GM04504 (cell line): ENCODE results near the gene GPR152.

Source experiments
- DNase-seq: peaks from one replicate; pipeline ENCODE4 v3.0.0-alpha.2; 2012; ENCODE audit warnings: low read depth

GPR152 gene

DNA sequence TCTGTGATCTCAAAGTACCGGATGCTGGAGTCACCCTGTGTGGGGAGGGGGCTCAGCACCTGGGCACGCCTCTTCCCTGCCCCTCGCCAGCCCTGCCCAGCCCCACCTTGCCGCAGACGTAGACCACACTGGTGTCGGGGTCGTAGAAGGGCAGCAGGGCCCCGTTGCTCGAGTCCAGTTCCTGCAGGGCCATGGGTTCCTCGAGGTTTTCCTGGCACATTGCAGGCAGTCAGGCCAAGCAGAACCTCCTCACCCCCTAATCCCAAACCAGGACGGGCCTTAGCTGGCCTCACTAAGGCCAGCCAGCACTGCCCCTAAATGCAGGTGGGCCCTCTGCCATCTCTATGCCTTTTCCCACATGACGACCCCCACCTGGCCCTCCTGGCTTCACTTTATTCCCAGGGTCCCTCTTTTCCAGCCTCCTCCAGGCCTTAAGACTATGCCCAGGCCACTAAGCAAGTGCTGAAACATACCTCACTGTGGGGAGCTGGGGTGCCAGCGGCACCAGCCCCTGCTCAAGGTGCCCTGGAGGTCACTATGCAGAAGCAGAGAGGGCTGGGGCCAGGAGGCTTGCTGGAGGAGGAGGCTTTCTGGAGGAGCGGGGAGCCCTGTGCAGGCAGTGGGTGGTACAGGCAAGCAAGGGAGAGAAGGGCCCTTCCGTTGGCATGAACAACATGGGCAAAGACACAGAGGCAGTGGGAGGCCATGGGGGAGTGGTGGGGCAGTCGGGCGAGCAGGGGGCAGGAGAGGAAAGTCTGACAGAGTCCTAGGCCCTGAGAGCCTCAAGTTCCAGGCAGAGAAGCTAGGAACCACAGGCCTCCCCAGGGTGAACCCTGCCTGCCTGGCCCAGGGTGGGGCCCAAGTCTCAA is 12.1 kb downstream of the GPR152 start:
- no peak for DNase-seq

- DNase-seq: no peak
Observed at GRCh38 chr11:67439321-67440228, 13.0 kb downstream of the GPR152 start.

DNA sequence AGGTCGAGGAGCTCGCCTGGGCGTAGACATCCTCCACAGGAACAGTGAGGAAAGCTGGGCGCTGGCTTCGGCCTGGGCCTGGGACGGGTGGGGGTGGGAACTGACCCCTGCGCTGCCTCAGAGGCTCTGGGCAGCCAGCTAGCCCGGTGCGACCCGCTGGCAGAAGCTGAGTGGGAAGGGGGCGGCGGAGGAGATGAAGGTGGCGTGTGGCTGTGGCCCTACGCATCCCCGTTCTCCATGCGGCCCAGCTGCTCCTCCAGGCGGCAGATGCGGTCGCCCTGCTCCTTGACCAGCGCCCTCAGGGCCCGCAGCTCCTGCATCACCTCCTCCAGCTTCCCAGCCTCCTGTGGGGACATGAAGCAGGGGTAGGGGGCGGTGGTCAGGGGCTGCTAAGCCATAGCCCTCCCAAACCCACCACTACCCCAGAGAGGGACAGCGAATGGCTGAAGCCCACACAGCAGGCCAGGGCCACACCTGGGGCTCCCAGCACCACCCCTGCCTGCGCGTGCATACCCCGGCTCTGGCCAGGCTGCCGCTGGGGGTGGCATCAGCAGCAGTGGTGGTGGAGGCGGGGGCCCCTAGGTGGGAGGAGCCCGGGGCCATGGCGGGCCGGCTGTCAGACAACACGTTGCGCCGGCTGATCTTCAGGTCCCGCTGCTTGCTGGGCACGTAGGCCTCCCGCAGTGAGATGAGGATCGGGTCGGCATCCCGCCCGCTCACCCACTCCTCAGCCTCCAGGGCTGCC is 14.2 kb downstream of the GPR152 start:
- DNase-seq: no peak

DNA sequence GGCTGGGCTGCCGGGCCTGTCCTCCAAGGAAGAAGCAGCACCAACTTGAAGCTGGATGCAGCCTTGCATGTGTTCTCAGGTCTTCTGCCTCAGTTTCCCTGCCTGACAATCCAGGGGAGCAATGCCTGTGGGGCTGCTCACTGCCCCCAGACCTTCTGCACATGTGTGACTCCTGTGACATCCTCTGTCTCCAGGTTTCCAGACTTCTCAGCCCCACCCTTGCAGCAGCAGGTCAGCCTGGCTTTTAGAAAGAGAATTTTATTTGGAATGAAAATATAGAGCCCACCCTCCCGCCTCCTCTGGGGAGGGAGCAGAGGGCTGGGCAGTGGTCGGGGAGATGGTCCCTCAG is 14.7 kb downstream of the GPR152 start:
- no peak for DNase-seq

DNA sequence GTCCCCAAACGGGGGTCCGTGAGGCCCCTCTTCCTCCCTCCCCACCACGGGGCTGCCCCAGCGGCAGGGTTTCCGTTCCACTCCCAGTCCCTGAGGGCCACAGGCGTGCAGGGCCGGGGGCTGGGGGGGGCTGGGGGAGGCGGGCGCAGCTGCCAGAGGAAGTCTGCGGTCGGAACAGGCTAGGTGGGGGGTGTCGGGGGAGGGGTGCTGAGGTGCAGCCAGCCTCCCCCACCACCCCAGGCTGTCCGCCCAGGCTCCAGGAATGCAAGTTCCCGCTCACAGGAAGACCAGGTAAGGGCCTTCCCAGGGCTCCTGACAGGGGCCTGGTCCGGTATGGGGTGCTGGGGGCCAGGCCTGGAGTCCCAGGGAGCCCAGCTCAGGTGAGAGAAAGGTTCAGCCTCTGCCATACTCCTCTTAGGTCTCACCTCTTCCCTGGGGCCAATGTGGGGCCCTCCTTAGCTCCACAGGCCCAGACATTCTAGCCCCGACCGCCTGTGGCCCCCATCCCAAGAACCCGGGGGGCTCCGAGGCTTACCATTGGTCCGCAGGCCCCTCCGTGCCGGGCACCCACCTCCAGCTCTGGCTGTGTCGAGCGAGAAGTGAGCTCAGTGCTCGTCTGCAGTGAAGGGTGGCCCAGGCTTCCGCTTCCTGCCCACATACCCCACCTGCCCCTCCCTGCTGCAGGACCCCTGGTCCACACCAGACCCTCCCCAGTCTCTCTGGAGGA is 15.3 kb downstream of the GPR152 start, which contains the start of gene PTPRCAP:
PTPRCAP (minus strand) TSS at position 601 of the 727 bp plus-strand sequence; CDS start at position 538, 63 bp downstream.
- no peak for DNase-seq

- DNase-seq: no peak
Observed at GRCh38 chr11:67436459-67437081, 16.0 kb downstream of the GPR152 start.

DNA sequence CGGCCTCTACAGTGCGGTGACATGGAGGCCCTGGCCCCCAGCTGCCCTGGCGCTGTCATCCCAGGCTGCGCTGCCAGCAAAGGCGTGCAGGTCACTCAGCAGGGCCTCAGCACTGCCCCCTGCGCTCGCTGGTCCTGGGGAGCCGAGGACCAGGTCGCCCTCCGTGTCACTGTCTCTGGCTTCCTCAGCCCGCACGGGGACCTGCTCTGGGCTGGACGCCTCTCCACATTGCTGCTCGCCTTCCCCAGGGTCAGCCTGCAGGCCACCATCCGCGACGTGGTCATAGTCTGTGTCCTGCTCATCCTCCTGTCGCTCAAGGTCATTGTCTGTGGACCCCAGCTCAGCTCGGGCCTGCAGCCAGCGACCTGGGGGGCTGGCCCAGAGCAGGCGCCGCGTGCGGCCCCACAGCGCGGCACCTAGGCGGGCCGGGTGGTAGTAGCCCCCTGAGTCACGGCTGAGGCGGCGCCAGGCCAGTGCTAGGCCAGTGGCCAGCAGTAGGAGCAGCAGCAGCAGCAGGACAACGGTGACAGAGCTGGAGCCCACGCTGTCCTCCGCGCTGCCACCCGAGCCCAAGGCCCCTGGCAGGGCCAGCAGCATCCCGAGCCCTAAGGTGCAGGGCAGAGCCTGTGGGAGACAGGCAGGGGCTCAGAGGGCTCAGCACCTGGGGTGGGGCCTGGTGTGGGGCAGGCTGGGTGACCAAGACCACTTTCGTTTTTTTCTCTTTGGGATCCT is 16.6 kb downstream of the GPR152 start:
- DNase-seq: no peak

DNA sequence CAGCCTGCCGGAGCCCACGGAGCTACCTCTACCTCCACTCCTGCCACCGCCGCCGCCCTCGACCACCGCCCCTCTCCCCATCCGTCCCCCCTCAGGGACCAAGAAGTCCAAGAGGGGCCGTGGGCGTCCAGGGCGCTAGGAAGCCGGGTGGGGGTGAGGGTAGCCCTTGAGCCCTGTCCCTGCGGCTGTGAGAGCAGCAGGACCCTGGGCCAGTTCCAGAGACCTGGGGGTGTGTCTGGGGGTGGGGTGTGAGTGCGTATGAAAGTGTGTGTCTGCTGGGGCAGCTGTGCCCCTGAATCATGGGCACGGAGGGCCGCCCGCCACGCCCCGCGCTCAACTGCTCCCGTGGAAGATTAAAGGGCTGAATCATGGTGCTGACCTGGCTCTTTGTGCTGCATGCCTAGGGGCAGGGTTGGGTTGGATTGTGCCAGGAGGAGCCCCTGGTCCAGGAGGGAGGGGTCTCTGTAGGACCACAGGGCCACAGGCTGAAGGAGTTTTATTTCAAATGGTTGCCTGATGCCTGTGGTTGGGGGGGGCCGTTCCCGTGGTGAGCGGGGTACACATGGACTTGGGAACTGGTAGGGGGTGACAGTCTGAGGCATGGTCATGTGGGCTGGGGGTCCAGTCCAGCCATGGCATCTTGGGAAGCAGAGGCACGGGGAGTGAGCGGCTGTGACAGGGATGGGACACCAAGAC is 17.4 kb downstream of the GPR152 start:
- no peak for DNase-seq

GRCh38 chr11:67434395-67434881 is 18.1 kb downstream of the GPR152 start:
- no peak for DNase-seq

DNA sequence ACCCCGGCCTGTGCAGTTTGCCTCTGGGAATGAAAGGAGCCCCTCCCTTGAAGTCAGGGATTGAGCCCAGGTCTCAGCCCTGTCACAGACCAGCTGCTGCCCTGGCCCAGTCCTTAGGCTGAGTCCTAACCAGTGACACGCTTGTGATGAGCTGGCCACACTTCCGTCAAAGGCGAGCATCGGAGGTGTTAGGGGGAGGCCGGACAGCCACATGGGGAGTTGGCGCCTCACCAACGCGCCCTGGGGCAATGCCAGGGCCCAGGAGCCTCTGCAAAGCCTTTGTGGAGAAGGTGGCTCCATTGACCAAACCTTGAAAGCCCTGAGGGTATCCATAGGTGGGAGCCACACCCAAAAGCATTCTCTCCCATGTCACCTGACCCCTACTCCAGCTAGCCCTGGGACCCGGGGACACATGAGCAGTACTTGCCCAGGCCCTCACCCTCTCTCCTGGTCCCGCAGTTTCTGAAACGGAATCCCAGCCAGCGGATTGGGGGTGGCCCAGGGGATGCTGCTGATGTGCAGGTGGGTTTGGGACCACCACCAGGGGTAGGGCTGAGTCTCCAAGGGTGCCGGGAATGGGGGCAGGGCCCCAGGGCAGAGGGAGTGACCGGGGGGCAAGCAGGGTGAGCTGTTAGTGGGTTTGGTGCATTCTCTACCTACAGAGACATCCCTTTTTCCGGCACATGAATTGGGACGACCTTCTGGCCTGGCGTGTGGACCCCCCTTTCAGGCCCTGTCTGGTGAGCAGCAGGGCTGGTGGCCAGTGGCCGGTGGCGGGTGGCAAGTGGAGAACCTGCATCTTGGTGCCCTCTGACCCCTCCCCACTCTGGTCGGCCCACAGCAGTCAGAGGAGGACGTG is 18.8 kb downstream of the GPR152 start:
- DNase-seq: no peak

- DNase-seq: no peak
Observed at GRCh38 chr11:67432655-67433349, 19.7 kb downstream of the GPR152 start.

GRCh38 chr11:67431346-67432249 is 20.9 kb downstream of the GPR152 start:
- DNase-seq: no peak

GRCh38 chr11:67429722-67430121 is 22.8 kb downstream of the GPR152 start:
- no peak for DNase-seq

DNA sequence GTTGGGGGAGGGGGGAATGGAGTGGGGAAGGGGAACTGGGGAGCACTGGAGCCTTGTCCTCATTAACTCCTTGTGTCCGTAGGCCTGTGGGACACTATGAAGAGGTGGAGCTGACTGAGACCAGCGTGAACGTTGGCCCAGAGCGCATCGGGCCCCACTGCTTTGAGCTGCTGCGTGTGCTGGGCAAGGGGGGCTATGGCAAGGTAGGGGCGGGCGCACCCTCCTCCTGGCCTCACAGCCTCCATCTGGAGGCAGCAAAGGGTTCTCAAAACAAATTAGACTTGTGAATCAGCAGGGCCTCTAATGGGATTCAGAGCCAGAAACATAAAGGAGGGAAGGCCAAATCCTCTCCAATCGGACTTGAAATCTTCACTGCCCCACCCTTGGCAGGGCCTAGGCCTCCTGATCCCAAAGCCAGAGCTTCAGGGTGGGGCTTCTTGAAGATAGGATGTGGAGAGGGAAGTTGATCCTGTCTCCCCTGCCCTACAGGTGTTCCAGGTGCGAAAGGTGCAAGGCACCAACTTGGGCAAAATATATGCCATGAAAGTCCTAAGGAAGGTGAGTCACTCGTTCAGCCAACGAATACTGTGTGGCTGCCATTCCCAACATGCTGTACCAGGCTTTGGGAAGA is 23.4 kb downstream of the GPR152 start:
- no peak for DNase-seq

GRCh38 chr11:67428052-67429001 is 24.2 kb downstream of the GPR152 start, which contains the start of gene RPS6KB2:
Gene RPS6KB2 (plus strand): TSS chr11:67428494. CDS start chr11:67428546, 52 bp downstream.
- peak; percentile 93 for DNase-seq
